Gastrocnemius medialis (tissue), 4 donors: ENCODE measurements around the gene SH2D2A.
A peak's percentile ranks its signal among the peaks of the same experiment; 100 is the strongest.

ENCODE experiments used
- CTCF ChIP-seq, 5 experiments: fragments of 450-650 bp in 3 of 5; fragments of 200-600 bp in 2 of 5; sonication (generic) in 2 of 5; IDR thresholded peaks in 4 of 5; conservative IDR thresholded peaks in 1 of 5; 1 replicate in 4 of 5; 2 replicates in 1 of 5; pipeline ENCODE4 v1.5.1; 2016 to 2019; ENCODE audit warnings: antibody characterized with exemption in 5 of 5, mild to moderate bottlenecking in 3 of 5, moderate library complexity in 3 of 5
- POLR2A ChIP-seq, 2 donors: fragments of 450-650 bp; IDR thresholded peaks; one replicate each; pipeline ENCODE4 v1.6.1; 2017; ENCODE audit warnings: antibody characterized with exemption in 2 of 2, mild to moderate bottlenecking in 2 of 2, moderate library complexity in 2 of 2

DNA sequence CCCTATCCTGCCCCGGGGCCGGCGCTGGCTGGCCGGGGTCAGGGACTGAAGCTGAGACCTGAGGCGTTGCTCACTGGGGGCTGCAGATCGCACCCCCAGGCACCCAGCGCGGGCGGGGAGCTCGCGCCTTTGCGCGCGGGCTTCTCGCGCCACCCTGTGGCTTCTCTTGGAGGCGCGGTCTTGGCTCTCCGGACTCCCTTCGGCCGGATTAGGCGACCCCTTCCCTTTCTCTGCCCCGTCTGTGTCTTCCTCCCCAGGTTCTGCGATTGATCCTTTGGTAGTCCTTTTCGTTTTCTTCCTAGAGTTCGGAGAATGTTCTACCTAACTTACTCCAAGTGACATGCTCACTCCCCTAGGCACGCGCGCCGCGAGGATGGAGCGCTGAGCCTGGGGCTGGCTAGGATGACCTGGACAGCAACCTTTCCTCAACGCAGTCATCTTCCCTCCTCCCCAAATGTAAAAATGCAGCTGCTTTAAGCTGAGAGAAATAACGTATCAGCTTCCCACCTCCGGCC, 43.5 kb upstream of the SH2D2A start:
- TF ChIP-seq POLR2A (IDR thresholded peaks at IDR 0.05): no peak
- TF ChIP-seq CTCF (IDR thresholded peaks at IDR 0.05 in 4 of 5, conservative IDR thresholded peaks at IDR 0.05 in 1 of 5): peak; percentile 61 to 91 (median 88)
